ENCODE measurements around the gene MLEC.

GRCh38 chr12:120710031-120710804 lies 23.3 kb downstream of the MLEC start, which contains the start of gene UNC119B:
- TF ChIP-seq CTCF (conservative IDR thresholded peaks at IDR 0.05 in 1 of 2, IDR thresholded peaks at IDR 0.05 in 1 of 2; ENCODE audit: low read depth in 1 of 2, low read length in 2 of 2) (no peak), EZH2 (IDR thresholded peaks at IDR 0.05; ENCODE audit: low read length, missing control alignments) (no peak)
